K562 (cell line): ENCODE data around the gene DCST1. TPM values are rescaled to one million over a fixed set of nuclear protein-coding genes. Genes with fewer than 3 reads are reported as not detected.

Experiments used
- ATAC-seq: fragments of 200-7000 bp; cut with Tn5 transposase; 3 replicates; pipeline ENCODE4 v1.9.1; 2020; ENCODE audit warnings: moderate library complexity
- BruUV-seq: library from RNA; stranded (reverse); fragments of 400-500 nt; replicated peaks from 2 replicates; lab custom pipeline; 2021; lab: Mats Ljungman, UMichigan
- CTCF ChIA-PET: fragments of 300-600 bp; formaldehyde crosslinking; extraction: SDS; loops from one replicate; lab custom pipeline; 2021; ENCODE audit warnings: low intra/inter-chr PET ratio; lab: Yijun Ruan, JAX
- POLR2A ChIA-PET: fragments of 300-600, 350-650 bp; sonication (Branson Sonifier 250); formaldehyde crosslinking; extraction: SDS; loops from one replicate; lab custom pipeline; 2021; ENCODE audit warnings: antibody characterized with exemption, inconsistent platforms; lab: Yijun Ruan, JAX
- DNase-seq, 4 experiments: peaks; one replicate each; pipeline versions ENCODE4 v3.0.0 to v3.0.0-alpha.2; 2011 to 2018; ENCODE audit warnings: low spot score in 3 of 4, mixed read lengths in 3 of 4; ENCODE audit errors: extremely low read depth in 1 of 4
- FAIRE-seq: peaks from 2 replicates; lab custom pipeline; 2011; peaks lifted over from hg19 to GRCh38; lab: Jason Lieb, UNC
- H2AFZ ChIP-seq: 2 replicates; pipeline ENCODE4 v1.6.0; 2011; ENCODE audit warnings: low read depth, low read length, control low read depth, inconsistent platforms
- H3K27ac ChIP-seq: fragments of 200-600 bp; 3 replicates; pipeline ENCODE4 v1.8.0; 2011; ENCODE audit warnings: low read depth, mild to moderate bottlenecking, control low read depth, inconsistent platforms, low read length, moderate library complexity, mixed read lengths; ENCODE audit errors: extremely low read depth
- H3K27me3 ChIP-seq, 2 experiments: fragments of 300-600 bp in 1 of 2; 2 replicates in 1 of 2; 3 replicates in 1 of 2; pipeline versions ENCODE4 v1.6.0 to v1.8.0; 2011; ENCODE audit warnings: inconsistent platforms in 2 of 2, low read length in 2 of 2, mild to moderate bottlenecking in 1 of 2, mixed read lengths in 1 of 2, moderate library complexity in 1 of 2; ENCODE audit not compliant: control insufficient read depth in 2 of 2, insufficient read depth in 2 of 2
- H3K36me3 ChIP-seq: fragments of 300-600 bp; 3 replicates; pipeline ENCODE4 v1.8.0; 2011; ENCODE audit warnings: mild to moderate bottlenecking, low read length, inconsistent platforms; ENCODE audit not compliant: control insufficient read depth, insufficient read depth
- H3K4me1 ChIP-seq, 2 experiments: fragments of 200-600 bp in 1 of 2; replicated peaks in 1 of 2; 2 replicates in 1 of 2; 3 replicates in 1 of 2; pipeline versions ENCODE4 v1.5.1 to v1.8.0; 2011; ENCODE audit warnings: inconsistent platforms in 2 of 2, low read length in 2 of 2, mild to moderate bottlenecking in 1 of 2, mixed read lengths in 1 of 2, moderate library complexity in 1 of 2; ENCODE audit not compliant: control insufficient read depth in 2 of 2, insufficient read depth in 2 of 2
- H3K4me2 ChIP-seq: 2 replicates; pipeline ENCODE4 v1.6.1; 2011; ENCODE audit warnings: low read length, control low read depth, inconsistent platforms, mixed read lengths; ENCODE audit not compliant: insufficient read depth
- H3K4me3 ChIP-seq: fragments of 200-600 bp; sonication (generic), shearing (Covaris generic); 2 replicates; pipeline ENCODE4 v1.5.1; 2016; ENCODE audit warnings: control low read depth, inconsistent platforms
- H3K79me2 ChIP-seq: fragments of 200-600 bp; 3 replicates; pipeline ENCODE4 v1.8.0; 2011; ENCODE audit warnings: low read length, inconsistent platforms; ENCODE audit not compliant: control insufficient read depth, insufficient read depth
- H3K9ac ChIP-seq, 2 experiments: 2 replicates each; pipeline versions ENCODE4 v1.6.0 to v1.6.1; 2011; ENCODE audit warnings: low read depth in 2 of 2, low read length in 2 of 2, control low read depth in 1 of 2, inconsistent platforms in 1 of 2, mild to moderate bottlenecking in 1 of 2, mixed read lengths in 1 of 2; ENCODE audit not compliant: insufficient read depth in 1 of 2
- H3K9me1 ChIP-seq: one replicate; pipeline ENCODE4 v1.6.0; 2011; ENCODE audit warnings: inconsistent platforms, mild to moderate bottlenecking, low read length, moderate library complexity; ENCODE audit not compliant: control insufficient read depth, insufficient read depth
- H3K9me3 ChIP-seq: replicated peaks from 2 replicates; pipeline ENCODE4 v1.5.1; 2011; ENCODE audit warnings: low read depth, low read length, inconsistent platforms; ENCODE audit not compliant: control insufficient read depth, insufficient read depth
- H4K20me1 ChIP-seq: replicated peaks from 2 replicates; pipeline ENCODE4 v1.6.1; 2011; ENCODE audit warnings: low read length, inconsistent platforms, mixed read lengths; ENCODE audit not compliant: control insufficient read depth, insufficient read depth
- FOXK1 ChIP-seq: sonication (generic); formaldehyde crosslinking; IDR thresholded peaks from 2 replicates; pipeline ENCODE4 v1.8.0; 2022; ENCODE audit warnings: missing genetic modification reagents, mild to moderate bottlenecking, borderline replicate concordance
- L3MBTL2 ChIP-seq: fragments of 450-650 bp; IDR thresholded peaks from 2 replicates; pipeline ENCODE4 v1.6.1; 2016; ENCODE audit warnings: mild to moderate bottlenecking, moderate library complexity
- MGA ChIP-seq: fragments of 450-650 bp; IDR thresholded peaks from 2 replicates; pipeline ENCODE4 v1.6.1; 2016; ENCODE audit warnings: mild to moderate bottlenecking, moderate library complexity
- MLX ChIP-seq, 2 experiments: fragments of 450-650 bp in 1 of 2; sonication (generic) in 1 of 2; formaldehyde crosslinking; conservative IDR thresholded peaks; 2 replicates each; pipeline versions ENCODE4 v1.4.0 to v1.8.1; 2020 to 2022; ENCODE audit warnings: mild to moderate bottlenecking in 1 of 2, missing genetic modification reagents in 1 of 2
- POLR2G ChIP-seq: fragments of 200-400 bp; formaldehyde crosslinking; IDR thresholded peaks from 2 replicates; pipeline ENCODE4 v1.6.1; 2017; ENCODE audit warnings: low read depth, mild to moderate bottlenecking, antibody characterized with exemption, low read length, moderate library complexity
- WGBS: fragments of 100-300 bp; shearing (Covaris generic); methylation state at CpG from one replicate; pipeline ENCODE4 v1.1.6; 2016; ENCODE audit warnings: low coverage, mixed read lengths; ENCODE audit not compliant: insufficient coverage; ENCODE audit errors: missing lambda C conversion rate; 5-methylcytosine and 5-hydroxymethylcytosine counted together
- in situ Hi-C: fragments of 300-500 bp; cut with MboI; formaldehyde crosslinking; loops from 4 replicates; pipeline ENCODE4 v1.15.0; 2018; ENCODE audit warnings: inconsistent platforms, mixed read lengths
- intact Hi-C: fragments of 100-400 bp; cut with micrococcal nuclease; formaldehyde crosslinking; loops from 2 replicates; pipeline ENCODE4 v1.14.2; 2022
- polyA plus RNA-seq, 8 experiments: library from polyadenylated mRNA; depleted of rRNA in 4 of 8; stranded (reverse) in 5 of 8; unstranded in 3 of 8; fragments of >200 nt; fragmentation: Nextera tagmentation in 2 of 8; fragmentation: Illumina TruSeq in 1 of 8; extraction: Ambion mirVana in 2 of 8; extraction: Trizol in 1 of 8; gene quantifications; 2 replicates each; pipeline versions ENCODE4 v1.2.1 to v1.2.3, GENCODE V29; 2011 to 2014; ENCODE audit warnings: inconsistent platforms in 1 of 8, missing spikeins in 1 of 8
- total RNA-seq, 7 experiments: library from RNA; depleted of rRNA in 6 of 7; stranded (reverse); fragments of >200 nt in 6 of 7; fragmentation: Illumina TruSeq in 2 of 7; extraction: Trizol in 2 of 7; gene quantifications; 2 replicates each; pipeline versions ENCODE4 v1.2.1 to v1.2.3, GENCODE V29; 2011 to 2021; ENCODE audit warnings: low replicate concordance in 1 of 7

The DCST1 gene
- total and polyA plus RNA-seq, 9 of the 15 experiments (the other 6 are each of a cell fraction or from before 2014, with no cell fraction given): not detected

DNA sequence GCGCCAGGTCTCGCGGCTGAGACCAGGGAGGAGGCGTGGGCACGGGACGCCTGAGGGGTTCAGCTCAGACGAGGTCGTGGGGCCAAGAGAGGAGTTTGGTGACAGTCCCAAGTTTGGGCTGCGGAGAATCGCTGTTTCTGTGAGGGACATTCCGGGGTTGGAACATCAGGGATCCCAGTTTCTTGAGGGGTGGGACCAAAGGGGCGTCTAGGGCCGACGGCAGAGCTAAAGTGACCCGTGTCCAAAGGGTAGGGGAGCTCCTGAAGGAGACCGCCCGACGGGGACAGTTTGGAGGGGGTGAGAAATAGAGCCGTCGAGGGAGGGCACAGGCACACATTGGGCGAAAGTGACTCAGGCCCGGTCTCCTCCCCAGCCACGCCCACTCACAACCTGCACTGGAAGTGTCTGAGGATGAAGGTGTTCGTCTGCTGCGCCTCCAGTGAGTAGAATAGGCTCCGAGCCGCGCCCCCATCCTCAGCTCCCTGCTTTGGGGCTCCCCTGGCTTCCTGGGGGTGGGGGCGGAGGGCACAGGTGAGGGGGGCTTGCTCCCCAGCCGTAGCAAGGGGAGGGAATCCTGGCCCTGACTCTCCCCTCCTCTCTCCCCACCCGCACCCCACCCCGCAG lies 52.0 kb downstream of the DCST1 start:
- Histone ChIP-seq H3K9me3 (no peaks in the 10 kb centered on the region), H3K4me3 (peak overlapping the region; percentile 59), H3K9me1 (no peaks in the 10 kb centered on the region), H2AFZ (peak overlapping the region; percentile 95), H3K79me2 (peaks cover 5% of the 10 kb centered on the region; the same call in 2 of the 3 replicates), H3K27me3 (peaks cover 3 to 8% of the 10 kb centered on the region in 2 experiments; a peak in 2 of 5 replicates), H3K9ac (peak overlapping the region; percentile 77 to 92; a peak in 3 of 4 replicates), H3K36me3 (peaks cover 7% of the 10 kb centered on the region; the same call in 1 of the 3 replicates), H3K4me1 (peaks cover 21 to 54% of the 10 kb centered on the region in 2 experiments), H4K20me1 (peaks cover 26% of the 10 kb centered on the region), H3K4me2 (peak overlapping the region; percentile 93), H3K27ac (peak overlapping the region; percentile 72)
- under 1% methylated on average over 28 of the region's 32 CpGs for WGBS
- BruUV-seq: no TSS peak
- POLR2A ChIA-PET: interaction anchor here (0.8 to 1.2 kb wide), 2 partner anchors 22 to 33 kb away, joined by 3 to 6 read pairs; partner anchors contain the start of gene EFNA4
- FAIRE-seq (peak; percentile 74), ATAC-seq (peak; percentile 42), DNase-seq (peak; percentile 59 to 81 (median 64))
- intact Hi-C loops: loop anchor here (2.0 to 5.0 kb wide), 2 partner anchors 15 to 528 kb away; partner anchors contain the start of gene UBE2Q1
- in situ Hi-C loops: no loop called here
- CTCF ChIA-PET: interaction anchor here (0.7 to 9.0 kb wide), 6 partner anchors 23 to 1153 kb away, joined by 3 to 153 read pairs (median 5); partner anchors contain the start of gene EFNA4
- no peak for TF ChIP-seq FOXK1
- 0 out of 2 replicates have a peak, but pooled peaks have one; percentile 3 for TF ChIP-seq POLR2G
- TF ChIP-seq L3MBTL2: peak; percentile 78
- peak; percentile 63; the same call in 1 of the 2 replicates for TF ChIP-seq MGA
- 0 out of 4 replicates have a peak, but pooled peaks of 1 of the 2 experiments have one; percentile 51 for TF ChIP-seq MLX (CRISPR knock-in tag; conservative IDR thresholded peaks at IDR 0.05)
